Testis (tissue), 3 donors: Measurements from ENCODE around the gene UVRAG. TPM values are rescaled to one million over a fixed set of nuclear protein-coding genes. Genes with fewer than 3 reads are reported as not detected.
A peak's percentile ranks its signal among the peaks of the same experiment; 100 is the strongest.

Source experiments
- DNase-seq: peaks from one replicate; pipeline ENCODE4 v3.0.0-alpha.2; 2019
- H3K27ac ChIP-seq, 2 donors: fragments of 200-600 bp; sonication (generic); one replicate each; pipeline ENCODE4 v1.5.1; 2019
- H3K27me3 ChIP-seq: fragments of 200-600 bp; sonication (generic); one replicate; pipeline ENCODE4 v1.5.1; 2019
- H3K36me3 ChIP-seq: fragments of 200-600 bp; sonication (generic); one replicate; pipeline ENCODE4 v1.5.1; 2017; ENCODE audit warnings: low read depth; ENCODE audit errors: missing control alignments
- H3K4me1 ChIP-seq: fragments of 200-600 bp; sonication (generic); one replicate; pipeline ENCODE4 v1.5.1; 2019
- H3K4me3 ChIP-seq, 2 donors: fragments of 200-600 bp; sonication (generic); one replicate each; pipeline ENCODE4 v1.5.1; 2017 to 2019
- H3K9me3 ChIP-seq: fragments of 200-600 bp; sonication (generic); one replicate; pipeline ENCODE4 v1.5.1; 2017
- POLR2A ChIP-seq: fragments of 450-650 bp; IDR thresholded peaks from one replicate; pipeline ENCODE4 v1.6.1; 2017; ENCODE audit warnings: antibody characterized with exemption, mild to moderate bottlenecking, moderate library complexity
- WGBS, 2 donors: methylation state at CpG; one replicate each; pipeline ENCODE4 v1.1.5; 2018; 5-methylcytosine and 5-hydroxymethylcytosine counted together
- intact Hi-C: fragments of 100-400 bp; cut with DNase I; formaldehyde crosslinking; loops from one replicate; pipeline ENCODE4 v1.15.1; 2023; ENCODE audit warnings: low total_unique reads
- polyA plus RNA-seq: library from polyadenylated mRNA; stranded (reverse); fragments of 350-450 nt; fragmentation: Illumina TruSeq; extraction: RNeasy Lipid Tissue Mini Kit (QIAGEN cat#74804); gene quantifications from one replicate; pipeline ENCODE4 v1.2.3, GENCODE V29; 2014; ENCODE audit warnings: low read depth, low replicate concordance; ENCODE audit not compliant: insufficient read depth
- total RNA-seq, 2 donors: library from RNA; depleted of rRNA; stranded (reverse); fragments of >200 nt; gene quantifications; one replicate each; pipeline ENCODE4 v1.2.3, GENCODE V29; 2016
- TF ChIP-seq, protein P1 (sequence below), 3 experiments: fragments of 450-650 bp in 2 of 3; fragments of 200-600 bp in 1 of 3; sonication (generic) in 1 of 3; IDR thresholded peaks; one replicate each; pipeline ENCODE4 v1.5.1; 2016 to 2019; ENCODE audit warnings: antibody characterized with exemption in 3 of 3, mild to moderate bottlenecking in 2 of 3, moderate library complexity in 1 of 3

UVRAG gene
- total and polyA plus RNA-seq, 3 donors from 2014 or later = 10.8 to 22.4 (median 20.1) TPM

DNA sequence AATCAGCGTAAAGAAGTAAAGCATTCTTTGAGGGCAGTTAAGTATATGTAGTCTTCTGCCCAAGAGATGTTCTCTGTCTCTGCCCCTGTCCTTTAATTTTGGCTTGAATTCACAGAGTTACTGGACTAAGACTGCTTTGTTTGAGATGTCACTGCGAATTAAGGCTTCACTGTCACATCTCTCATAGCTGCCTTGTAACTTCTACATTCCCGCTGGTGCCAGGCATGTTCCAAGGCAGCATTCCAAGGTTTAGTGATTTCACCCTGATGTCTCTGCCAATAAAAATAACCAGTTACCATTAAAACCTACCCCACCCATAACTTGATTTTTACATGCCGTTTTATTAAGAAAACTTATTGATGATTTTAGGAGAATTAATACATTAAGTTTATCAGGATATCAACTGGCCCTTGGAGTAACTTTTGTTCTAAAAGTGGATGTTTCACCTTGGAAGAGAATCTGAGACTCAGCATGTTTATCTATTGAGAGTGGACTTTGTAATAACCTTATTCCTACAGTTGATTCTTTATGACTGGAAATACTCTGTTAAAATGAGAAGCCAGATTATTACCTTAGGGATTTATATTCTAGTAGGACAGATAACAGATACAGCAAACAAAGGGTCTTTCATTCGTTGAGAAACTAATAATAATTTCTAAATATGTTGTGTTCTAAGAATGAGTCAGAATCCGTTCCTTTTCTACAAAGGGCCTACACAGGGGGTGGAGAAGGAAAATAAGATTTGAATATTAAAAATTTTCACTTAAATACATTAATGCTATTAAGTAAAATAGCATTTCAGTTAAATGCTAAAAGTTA, 110.2 kb downstream of the UVRAG start:
- Histone ChIP-seq H3K27ac (no peak overlapping the region), H3K36me3 (no peaks in the 10 kb centered on the region), H3K9me3 (no peaks in the 10 kb centered on the region), H3K27me3 (no peaks in the 10 kb centered on the region), H3K4me3 (no peak overlapping the region), H3K4me1 (peaks cover 18% of the 10 kb centered on the region)
- intact Hi-C loops = no loop called here
- WGBS, 2 donors = 37 to 44% methylated on average over 6 of the region's 6 CpGs
- peak; percentile 26 for DNase-seq
- TF ChIP-seq POLR2A = no peak
- TF ChIP-seq, protein P1, sequence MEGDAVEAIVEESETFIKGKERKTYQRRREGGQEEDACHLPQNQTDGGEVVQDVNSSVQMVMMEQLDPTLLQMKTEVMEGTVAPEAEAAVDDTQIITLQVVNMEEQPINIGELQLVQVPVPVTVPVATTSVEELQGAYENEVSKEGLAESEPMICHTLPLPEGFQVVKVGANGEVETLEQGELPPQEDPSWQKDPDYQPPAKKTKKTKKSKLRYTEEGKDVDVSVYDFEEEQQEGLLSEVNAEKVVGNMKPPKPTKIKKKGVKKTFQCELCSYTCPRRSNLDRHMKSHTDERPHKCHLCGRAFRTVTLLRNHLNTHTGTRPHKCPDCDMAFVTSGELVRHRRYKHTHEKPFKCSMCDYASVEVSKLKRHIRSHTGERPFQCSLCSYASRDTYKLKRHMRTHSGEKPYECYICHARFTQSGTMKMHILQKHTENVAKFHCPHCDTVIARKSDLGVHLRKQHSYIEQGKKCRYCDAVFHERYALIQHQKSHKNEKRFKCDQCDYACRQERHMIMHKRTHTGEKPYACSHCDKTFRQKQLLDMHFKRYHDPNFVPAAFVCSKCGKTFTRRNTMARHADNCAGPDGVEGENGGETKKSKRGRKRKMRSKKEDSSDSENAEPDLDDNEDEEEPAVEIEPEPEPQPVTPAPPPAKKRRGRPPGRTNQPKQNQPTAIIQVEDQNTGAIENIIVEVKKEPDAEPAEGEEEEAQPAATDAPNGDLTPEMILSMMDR (IDR thresholded peaks at IDR 0.05) = no peak

DNA sequence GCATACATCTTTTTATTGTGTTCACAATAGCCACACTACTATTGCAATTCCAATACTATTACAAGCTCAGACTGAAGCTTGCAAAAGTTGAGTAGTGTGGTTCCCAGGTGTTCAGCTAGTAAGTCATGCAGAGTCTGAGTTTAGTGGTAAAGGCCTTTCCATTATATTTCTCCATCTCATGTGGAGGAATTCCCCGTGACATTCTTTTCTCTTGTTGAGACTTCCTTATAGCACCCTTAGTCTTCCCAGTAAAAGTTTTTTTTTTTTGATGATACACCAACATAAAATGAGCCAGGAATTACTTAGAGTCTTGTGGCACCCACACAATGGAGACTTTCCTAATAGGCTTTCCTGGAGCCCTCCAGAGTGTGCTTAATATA, 110.8 kb downstream of the UVRAG start:
- H3K4me3 ChIP-seq = no peak overlapping the region
- no peak for DNase-seq
- 93 to 100% methylated on average over 1 of the region's 1 CpG for WGBS, 2 donors
- no peaks in the 10 kb centered on the region for H3K9me3 ChIP-seq
- H3K4me1 ChIP-seq = peaks cover 18% of the 10 kb centered on the region
- H3K27ac ChIP-seq = no peak overlapping the region
- H3K36me3 ChIP-seq = no peaks in the 10 kb centered on the region
- TF ChIP-seq, protein P1 (IDR thresholded peaks at IDR 0.05) = no peak
- no peak for TF ChIP-seq POLR2A
- H3K27me3 ChIP-seq = no peaks in the 10 kb centered on the region
- intact Hi-C loops = no loop called here

DNA sequence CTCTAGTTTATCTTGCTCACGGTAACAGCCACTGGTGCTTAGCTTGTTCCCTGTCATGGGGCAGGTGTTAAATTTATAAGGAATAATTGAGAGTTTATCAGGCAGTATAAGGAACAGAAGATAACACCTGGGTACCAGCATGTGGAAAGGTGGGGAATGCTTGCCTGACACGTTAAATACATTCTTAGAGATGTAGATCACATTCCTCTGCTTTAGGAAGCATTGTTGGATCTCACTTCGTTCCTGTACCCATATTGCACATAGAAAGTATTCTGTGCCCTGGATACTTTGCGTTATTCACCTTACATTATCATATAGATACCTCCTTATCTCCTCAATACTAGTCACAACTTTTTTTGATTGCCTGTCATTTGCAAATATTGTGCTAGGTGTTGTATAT, 114.7 kb downstream of the UVRAG start:
- Histone ChIP-seq H3K4me1 (peaks cover 14% of the 10 kb centered on the region), H3K27ac (no peak overlapping the region), H3K4me3 (no peak overlapping the region), H3K36me3 (no peaks in the 10 kb centered on the region), H3K9me3 (no peaks in the 10 kb centered on the region), H3K27me3 (no peaks in the 10 kb centered on the region)
- intact Hi-C loops = no loop called here
- no peak for DNase-seq
- TF ChIP-seq, protein P1 (IDR thresholded peaks at IDR 0.05) = no peak
- TF ChIP-seq POLR2A = no peak
- 91 to 97% methylated on average over 4 of the region's 4 CpGs for WGBS, 2 donors

DNA sequence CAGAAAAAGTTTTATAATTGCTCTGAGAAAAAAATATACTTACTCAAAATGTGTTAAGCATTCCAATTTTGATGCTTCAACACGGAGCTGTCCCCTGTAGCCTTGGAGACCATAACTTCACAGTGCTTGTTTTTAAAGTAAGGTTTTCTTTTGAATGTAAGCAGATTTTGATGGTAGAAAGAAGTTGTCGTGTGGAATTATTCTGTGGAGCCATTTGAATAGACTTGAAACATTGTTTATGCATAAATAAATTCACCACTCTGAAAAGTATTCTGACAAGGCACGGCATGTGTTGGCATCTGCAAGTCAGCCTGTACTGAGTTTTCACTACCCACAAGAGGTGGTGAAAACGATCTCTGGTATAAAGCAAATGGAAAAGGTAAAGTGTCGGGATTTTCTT, 115.5 kb downstream of the UVRAG start:
- no peaks in the 10 kb centered on the region for H3K27me3 ChIP-seq
- DNase-seq = no peak
- intact Hi-C loops = no loop called here

More for the DNA sequence above, 115.5 kb downstream of the UVRAG start:
- Histone ChIP-seq H3K4me3 (no peak overlapping the region), H3K4me1 (peaks cover 6% of the 10 kb centered on the region), H3K9me3 (no peaks in the 10 kb centered on the region), H3K36me3 (no peaks in the 10 kb centered on the region), H3K27ac (no peak overlapping the region)
- TF ChIP-seq POLR2A = no peak
- TF ChIP-seq, protein P1 (IDR thresholded peaks at IDR 0.05) = no peak
- WGBS, 2 donors = 75 to 87% methylated on average over 5 of the region's 5 CpGs
